Activated T-cell treated with anti-CD3 and anti-CD28 coated beads, Interleukin-2, amount 50 U/mL, for 1 hour (primary cell): Measurements from ENCODE around the gene CNPY1.
"Not testable (repeated sequence)": the region's sequence is repeated elsewhere in the genome, so short reads cannot be mapped to it uniquely, and the experiment has no call there.

Experiments
- DNase-seq: peaks from one replicate; pipeline ENCODE4 v3.0.0-alpha.2; 2020

CNPY1 gene

DNA sequence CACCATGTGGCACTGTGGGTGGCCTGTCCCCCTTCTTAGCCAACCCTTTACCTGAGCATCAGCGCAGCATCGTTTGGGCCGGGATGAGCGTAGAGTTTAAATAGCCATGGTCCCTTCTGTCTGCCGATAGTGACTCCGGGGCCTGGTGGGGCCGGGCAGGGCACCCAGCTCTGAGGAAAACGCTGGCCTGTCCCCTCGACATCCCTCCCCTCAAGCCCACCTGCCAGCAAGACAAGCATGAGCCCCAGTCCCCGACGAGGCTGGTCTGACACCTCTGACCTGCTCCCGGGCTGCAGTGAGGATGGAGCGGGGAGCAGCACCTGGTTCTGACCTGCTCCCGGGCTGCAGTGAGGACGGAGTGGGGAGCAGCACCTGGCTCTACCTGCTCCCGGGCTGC lies 31.1 kb upstream of the CNPY1 start:
- DNase-seq: no peak

- DNase-seq: no peak
Observed at GRCh38 chr7:155576900-155577508, 30.6 kb upstream of the CNPY1 start.

GRCh38 chr7:155576416-155576815 lies 30.1 kb upstream of the CNPY1 start:
- DNase-seq: no peak

DNA sequence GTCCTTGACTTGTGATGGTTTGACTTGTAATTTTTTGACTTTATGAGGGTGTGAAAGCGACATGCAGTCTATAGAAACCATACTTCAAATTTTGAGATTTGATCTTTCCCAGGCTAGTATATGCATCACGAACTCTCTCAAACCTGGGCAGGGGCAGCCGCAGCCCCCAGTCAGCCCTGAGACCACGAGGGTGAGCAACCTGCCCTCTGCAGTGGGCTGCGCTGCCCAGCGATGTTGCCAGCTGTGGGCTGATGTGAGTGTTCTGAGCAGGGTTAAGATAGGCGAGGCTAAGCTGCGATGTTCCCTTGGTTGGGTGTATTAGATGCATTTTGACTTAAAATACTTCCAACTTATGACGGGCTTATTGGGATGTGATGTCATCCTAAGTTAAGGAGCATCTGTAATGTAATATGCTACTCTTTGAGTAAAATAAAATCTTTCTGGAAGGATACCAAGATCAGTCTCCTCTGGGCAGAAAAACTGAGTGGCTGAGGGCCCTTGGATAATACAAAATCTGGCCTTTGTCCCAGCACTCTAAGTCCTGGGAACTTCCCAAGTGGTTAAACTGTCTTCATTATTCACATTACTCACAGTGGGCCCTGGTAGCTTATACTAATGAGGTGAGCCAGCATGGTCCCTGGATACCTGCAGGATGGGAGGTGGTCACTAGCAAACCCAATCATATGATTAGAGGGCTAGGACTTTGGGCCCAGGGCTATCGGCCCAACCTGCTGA lies 28.4 kb upstream of the CNPY1 start:
- DNase-seq: no peak

DNA sequence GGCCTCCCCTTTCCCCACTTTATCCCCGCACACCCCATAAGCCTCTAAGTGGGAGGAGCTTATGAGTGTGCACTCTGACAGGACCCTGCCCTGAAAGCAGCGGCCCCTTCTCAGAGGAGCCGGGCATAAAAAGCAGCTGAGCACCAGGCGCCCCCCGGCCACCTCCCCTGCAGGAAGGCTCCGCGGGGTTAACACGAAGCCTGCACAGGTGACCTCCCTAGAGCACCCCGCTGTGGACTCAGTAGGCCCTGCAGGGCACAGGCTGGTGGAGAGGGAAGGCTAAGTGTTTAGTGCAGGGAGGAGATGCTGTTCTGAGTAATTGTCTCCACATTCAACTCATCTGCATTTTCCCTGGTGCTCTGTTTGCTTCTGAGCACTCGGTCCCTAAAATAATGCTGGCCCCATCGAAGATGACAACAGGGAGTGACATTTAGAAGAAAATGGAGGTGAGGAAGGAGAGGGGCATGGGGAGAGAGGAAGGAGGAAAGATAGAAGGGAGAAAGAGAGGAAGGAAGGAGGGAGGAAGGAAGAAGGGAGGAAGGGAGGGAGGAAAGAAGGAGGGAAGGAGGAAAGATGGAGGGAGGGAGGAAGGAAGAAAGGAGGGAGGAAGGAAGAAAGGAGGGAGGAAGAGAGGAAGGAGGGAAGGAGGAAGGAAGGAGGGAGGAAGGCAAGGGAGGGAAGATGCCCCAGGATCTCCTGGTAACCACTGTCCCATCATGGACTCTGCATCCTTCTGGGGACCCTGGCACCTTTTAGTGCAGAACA lies 25.4 kb upstream of the CNPY1 start:
- no peak for DNase-seq

- DNase-seq: no peak
Observed at GRCh38 chr7:155570991-155571390, 24.6 kb upstream of the CNPY1 start.

- DNase-seq: no peak
Observed at GRCh38 chr7:155570171-155570958, 24.0 kb upstream of the CNPY1 start.

DNA sequence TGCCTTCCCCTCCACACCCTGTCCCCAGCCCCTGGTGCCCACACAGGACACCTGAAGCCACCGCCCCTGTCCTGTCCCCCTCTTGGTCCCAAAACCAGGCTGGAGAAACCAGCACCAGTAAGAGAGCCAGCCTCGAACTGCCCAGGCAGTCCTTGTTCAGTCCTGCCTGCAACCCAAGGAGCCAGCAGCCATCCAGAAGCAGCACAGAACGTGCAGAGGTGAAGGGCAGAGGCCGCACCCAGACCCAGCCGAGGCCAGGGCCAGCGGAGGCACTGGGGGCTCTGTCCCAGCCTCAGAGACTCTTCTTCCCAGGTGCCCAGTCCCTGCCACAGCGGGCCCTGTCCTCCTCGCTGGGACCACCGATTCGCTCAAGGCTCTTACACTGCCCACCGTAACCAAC lies 23.3 kb upstream of the CNPY1 start:
- DNase-seq: no peak

GRCh38 chr7:155568842-155569494 lies 22.6 kb upstream of the CNPY1 start:
- no peak for DNase-seq

DNA sequence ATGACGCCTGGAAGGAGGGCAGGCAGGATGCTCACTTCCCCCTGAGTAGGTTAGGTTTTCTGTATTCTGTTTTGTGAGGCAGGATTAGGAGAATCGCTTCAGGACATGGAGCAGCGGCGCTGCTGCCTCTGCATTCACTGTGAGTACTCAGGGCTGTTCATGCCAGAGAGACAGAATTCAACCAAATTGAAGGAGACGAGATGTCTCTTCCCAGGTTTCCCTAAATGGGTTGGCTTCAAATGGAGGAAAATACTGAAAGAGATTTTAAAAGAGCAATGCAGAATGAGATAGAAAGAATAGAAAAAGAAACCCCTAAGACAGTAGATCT lies 21.9 kb upstream of the CNPY1 start:
- no peak for DNase-seq

DNA sequence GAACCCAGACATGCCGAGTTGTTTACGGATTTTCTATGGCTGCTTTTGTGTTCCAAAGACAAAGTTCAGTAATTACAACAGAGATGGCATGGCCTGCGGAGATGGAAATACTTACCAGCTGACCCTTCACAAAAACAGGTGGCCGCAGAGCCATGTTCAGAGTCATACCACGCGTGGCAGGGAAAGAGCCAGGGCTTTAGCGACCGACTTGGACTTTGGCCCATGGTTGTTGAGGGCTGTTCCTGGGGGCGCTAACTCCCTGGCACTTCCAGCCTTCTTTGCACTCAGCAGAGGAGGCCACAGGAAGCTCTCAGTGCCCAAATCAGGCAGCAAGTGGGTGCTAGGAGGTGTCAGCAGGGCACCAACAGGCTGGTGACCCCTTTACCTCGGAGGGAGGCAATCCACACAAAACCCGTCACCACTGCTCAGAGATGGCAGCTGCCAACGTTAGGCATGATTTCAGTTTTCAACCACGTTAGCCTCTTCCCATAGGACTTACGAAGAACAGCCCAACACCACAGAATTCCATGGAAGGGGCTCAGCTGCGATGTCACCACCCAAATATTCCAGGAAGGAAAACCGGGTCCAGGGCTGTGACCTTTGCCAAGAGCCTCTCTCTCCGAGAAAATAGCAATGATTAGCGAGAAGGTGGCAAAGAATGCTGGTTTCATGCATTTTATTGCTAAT lies 21.4 kb upstream of the CNPY1 start:
- no peak for DNase-seq

GRCh38 chr7:155566011-155566836 lies 19.9 kb upstream of the CNPY1 start:
- DNase-seq: no peak

DNA sequence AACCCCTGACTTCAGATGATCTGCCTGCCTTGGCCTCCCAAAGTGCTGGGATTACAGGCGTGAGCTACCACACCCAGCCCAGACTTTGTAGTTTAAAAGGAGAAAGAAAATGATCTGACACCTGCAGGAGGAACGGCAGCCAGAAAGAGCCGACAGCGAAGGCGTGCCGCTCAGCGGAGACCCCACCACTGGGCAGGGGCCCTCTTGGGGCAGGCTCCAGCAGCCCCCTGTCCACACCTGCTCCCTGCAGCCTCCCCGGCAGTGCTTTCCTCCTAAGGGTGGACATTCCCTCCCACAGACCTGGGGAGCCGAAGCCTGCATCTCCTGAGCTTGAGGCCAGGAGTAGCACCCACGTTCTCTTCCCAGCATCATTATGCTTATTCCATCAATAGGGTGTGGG lies 19.2 kb upstream of the CNPY1 start:
- DNase-seq: no peak

- DNase-seq: not testable (repeated sequence)
Observed at GRCh38 chr7:155562976-155563375, 16.6 kb upstream of the CNPY1 start.

GRCh38 chr7:155562106-155562505 lies 15.7 kb upstream of the CNPY1 start:
- no peak for DNase-seq

- DNase-seq: no peak
Observed at GRCh38 chr7:155560982-155561686, 14.8 kb upstream of the CNPY1 start.

GRCh38 chr7:155560196-155560885 lies 14.0 kb upstream of the CNPY1 start:
- DNase-seq: no peak

GRCh38 chr7:155559519-155560108 lies 13.3 kb upstream of the CNPY1 start:
- DNase-seq: no peak

DNA sequence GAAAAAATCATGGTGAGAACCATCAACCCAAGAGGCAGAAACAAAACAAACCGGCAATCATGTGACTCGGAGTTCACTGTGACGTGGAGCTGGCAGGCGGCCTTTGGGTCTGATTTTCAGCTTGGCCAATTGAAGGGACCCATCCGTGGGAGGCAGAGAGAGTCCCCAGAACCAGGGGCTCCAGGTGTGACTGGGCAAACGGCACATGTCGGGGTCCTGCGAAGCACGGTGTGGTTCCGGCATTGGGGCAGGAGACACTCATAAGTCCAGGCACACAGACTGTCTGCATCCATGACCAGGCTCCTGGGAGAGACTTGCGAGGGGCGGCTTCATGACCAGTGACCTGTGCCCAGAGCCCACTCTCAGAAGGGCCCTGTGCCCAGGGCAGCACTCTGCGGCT lies 12.6 kb upstream of the CNPY1 start:
- DNase-seq: no peak

- DNase-seq: no peak
Observed at GRCh38 chr7:155558351-155558750, 12.0 kb upstream of the CNPY1 start.
